DND-41 (cell line): ENCODE data around the gene CTNS.

Experiments
- CTCF ChIP-seq: IDR thresholded peaks from 2 replicates; pipeline ENCODE4 v1.5.1; 2012; ENCODE audit warnings: borderline replicate concordance, low read length, moderate library complexity, mild to moderate bottlenecking; ENCODE audit not compliant: poor library complexity, severe bottlenecking; ENCODE audit errors: extremely low read depth
- EZH2 ChIP-seq: IDR thresholded peaks from 3 replicates; pipeline ENCODE4 v1.6.1; 2012; ENCODE audit warnings: borderline replicate concordance, low read depth, mild to moderate bottlenecking, moderate library complexity, low read length, inconsistent platforms; ENCODE audit not compliant: severe bottlenecking

- TF ChIP-seq CTCF (peak; percentile 6), EZH2 (no peak)
These were observed 55.1 kb downstream of the CTNS start for GRCh38 chr17:3691617-3692067.
